KMS-11 (cell line): ENCODE data around the gene MRPL54.

Experiments used
- H2AFZ ChIP-seq: fragments of 200-600 bp; sonication (generic); 2 replicates; pipeline ENCODE4 v1.6.1; 2016; ENCODE audit warnings: antibody characterized with exemption, mixed run types, low read depth
- H3K27ac ChIP-seq: fragments of 200-600 bp; sonication (generic); 2 replicates; pipeline ENCODE4 v1.6.1; 2016; ENCODE audit warnings: mild to moderate bottlenecking, mixed run types
- H3K27me3 ChIP-seq: fragments of 200-600 bp; sonication (generic); 2 replicates; pipeline ENCODE4 v1.6.1; 2017; ENCODE audit warnings: mild to moderate bottlenecking, low read depth, mixed run types, moderate library complexity; ENCODE audit not compliant: insufficient read depth
- H3K36me3 ChIP-seq: fragments of 200-600 bp; sonication (generic); 2 replicates; pipeline ENCODE4 v1.6.1; 2017; ENCODE audit warnings: mild to moderate bottlenecking, mixed run types; ENCODE audit not compliant: insufficient read depth
- H3K4me1 ChIP-seq: fragments of 200-600 bp; sonication (generic); 2 replicates; pipeline ENCODE4 v1.6.1; 2016; ENCODE audit warnings: mild to moderate bottlenecking, low read depth, mixed run types; ENCODE audit not compliant: poor library complexity, severe bottlenecking
- H3K4me2 ChIP-seq: fragments of 200-600 bp; sonication (generic); 2 replicates; pipeline ENCODE4 v1.7.0; 2016; ENCODE audit warnings: mild to moderate bottlenecking, mixed run types
- H3K4me3 ChIP-seq: fragments of 200-600 bp; sonication (generic); IDR thresholded peaks from 2 replicates; pipeline ENCODE4 v1.6.1; 2017; ENCODE audit warnings: low read depth, low read length, mixed read lengths; ENCODE audit not compliant: insufficient read depth
- H3K79me2 ChIP-seq: fragments of 200-600 bp; sonication (generic); 2 replicates; pipeline ENCODE4 v1.6.1; 2016; ENCODE audit warnings: low read depth, mixed run types; ENCODE audit not compliant: insufficient read depth
- H3K9ac ChIP-seq: fragments of 200-600 bp; sonication (generic); 2 replicates; pipeline ENCODE4 v1.6.1; 2016; ENCODE audit warnings: mild to moderate bottlenecking, mixed run types
- H4K20me1 ChIP-seq: fragments of 200-600 bp; sonication (generic); 2 replicates; pipeline ENCODE4 v1.6.1; 2016; ENCODE audit warnings: mild to moderate bottlenecking, mixed run types; ENCODE audit not compliant: insufficient read depth
- CTCF ChIP-seq: fragments of 200-600 bp; sonication (generic); conservative IDR thresholded peaks from 2 replicates; pipeline ENCODE4 v1.6.1; 2017; ENCODE audit warnings: low read depth, mild to moderate bottlenecking, antibody characterized with exemption, low read length, moderate library complexity, mixed read lengths

MRPL54 gene

GRCh38 chr19:3816566-3817218 lies 54.2 kb downstream of the MRPL54 start:
- Histone ChIP-seq H2AFZ (no peak overlapping the region), H3K27ac (no peak overlapping the region), H3K4me2 (no peak overlapping the region), H3K9ac (no peak overlapping the region), H3K79me2 (no peaks in the 10 kb centered on the region), H3K4me1 (no peaks in the 10 kb centered on the region), H4K20me1 (no peaks in the 10 kb centered on the region), H3K27me3 (peaks cover 93% of the 10 kb centered on the region), H3K4me3 (no peak overlapping the region), H3K36me3 (no peaks in the 10 kb centered on the region)
- no peak for TF ChIP-seq CTCF
